Neuronal stem cell (in vitro differentiated cells): ENCODE results near the gene ZNF823.

ENCODE experiments used
- DNase-seq: peaks from one replicate; pipeline ENCODE4 v3.0.0-alpha.2; 2013; ENCODE audit warnings: low spot score
- H2AFZ ChIP-seq: one replicate; pipeline ENCODE4 v1.6.1; 2013; ENCODE audit warnings: mild to moderate bottlenecking, low read length, inconsistent platforms
- H2AK5ac ChIP-seq: 2 replicates; pipeline ENCODE4 v1.6.1; 2013; ENCODE audit warnings: low read depth, mild to moderate bottlenecking, inconsistent platforms, low read length, moderate library complexity, mixed read lengths
- H2BK120ac ChIP-seq: 2 replicates; pipeline ENCODE4 v1.6.1; 2013; ENCODE audit warnings: low read depth, mild to moderate bottlenecking, inconsistent platforms, low read length, moderate library complexity, mixed read lengths
- H2BK12ac ChIP-seq: one replicate; pipeline ENCODE4 v1.6.1; 2013; ENCODE audit warnings: low read length, inconsistent platforms
- H2BK15ac ChIP-seq: 2 replicates; pipeline ENCODE4 v1.6.1; 2013; ENCODE audit warnings: mild to moderate bottlenecking, low read length, inconsistent platforms, mixed read lengths
- H2BK5ac ChIP-seq: one replicate; pipeline ENCODE4 v1.6.1; 2013; ENCODE audit warnings: inconsistent platforms, mild to moderate bottlenecking, low read length, moderate library complexity
- H3K14ac ChIP-seq: one replicate; pipeline ENCODE4 v1.6.1; 2013; ENCODE audit warnings: low read length, inconsistent platforms
- H3K18ac ChIP-seq: 2 replicates; pipeline ENCODE4 v1.6.1; 2013; ENCODE audit warnings: low read length, inconsistent platforms
- H3K23ac ChIP-seq: 2 replicates; pipeline ENCODE4 v1.6.1; 2013; ENCODE audit warnings: low read depth, mild to moderate bottlenecking, mixed read lengths, low read length, inconsistent platforms; ENCODE audit not compliant: poor library complexity
- H3K27ac ChIP-seq: replicated peaks from 3 replicates; pipeline ENCODE4 v1.5.1; 2013; ENCODE audit warnings: low read length, inconsistent platforms
- H3K27me3 ChIP-seq, 3 experiments: 2 replicates each; pipeline ENCODE4 v1.6.1; 2013; ENCODE audit warnings: low read length in 3 of 3, mild to moderate bottlenecking in 2 of 3, inconsistent platforms in 1 of 3, low read depth in 1 of 3, mixed read lengths in 1 of 3, moderate library complexity in 1 of 3; ENCODE audit not compliant: control insufficient read depth in 3 of 3, insufficient read depth in 3 of 3
- H3K36me3 ChIP-seq, 2 donors: replicated peaks in 1 of 2; 2 replicates each; pipeline ENCODE4 v1.6.1; 2013; ENCODE audit warnings: low read length in 2 of 2; ENCODE audit not compliant: control insufficient read depth in 2 of 2, insufficient read depth in 2 of 2
- H3K4ac ChIP-seq: 2 replicates; pipeline ENCODE4 v1.6.1; 2013; ENCODE audit warnings: inconsistent platforms, mild to moderate bottlenecking, low read length, moderate library complexity
- H3K4me1 ChIP-seq, 2 donors: 1 replicate in 1 of 2; 2 replicates in 1 of 2; pipeline ENCODE4 v1.6.1; 2013; ENCODE audit warnings: low read length in 2 of 2, low read depth in 1 of 2; ENCODE audit not compliant: control insufficient read depth in 2 of 2, insufficient read depth in 1 of 2
- H3K4me2 ChIP-seq: one replicate; pipeline ENCODE4 v1.6.1; 2013; ENCODE audit warnings: mild to moderate bottlenecking, low read length, inconsistent platforms; ENCODE audit not compliant: insufficient read depth, poor library complexity, severe bottlenecking
- H3K4me3 ChIP-seq, 2 donors: 2 replicates each; pipeline ENCODE4 v1.5.1; 2013; ENCODE audit warnings: low read length in 2 of 2, mild to moderate bottlenecking in 2 of 2, inconsistent platforms in 1 of 2, moderate library complexity in 1 of 2
- H3K79me1 ChIP-seq: one replicate; pipeline ENCODE4 v1.6.1; 2013; ENCODE audit warnings: low read depth, mild to moderate bottlenecking, inconsistent platforms, low read length, moderate library complexity
- H3K9ac ChIP-seq: one replicate; pipeline ENCODE4 v1.6.1; 2013; ENCODE audit warnings: mild to moderate bottlenecking, low read depth, low read length, inconsistent platforms; ENCODE audit not compliant: poor library complexity
- H3K9me3 ChIP-seq, 2 donors: replicated peaks in 1 of 2; 2 replicates each; pipeline versions ENCODE3 to v1.6.1; 2013; ENCODE audit warnings: low read length in 2 of 2, mild to moderate bottlenecking in 2 of 2, inconsistent platforms in 1 of 2, low read depth in 1 of 2, mixed read lengths in 1 of 2, moderate library complexity in 1 of 2; ENCODE audit not compliant: control insufficient read depth in 2 of 2, insufficient read depth in 1 of 2
- H4K8ac ChIP-seq: one replicate; pipeline ENCODE4 v1.6.1; 2013; ENCODE audit warnings: low read depth, mild to moderate bottlenecking, inconsistent platforms, low read length, moderate library complexity
- H4K91ac ChIP-seq: one replicate; pipeline ENCODE4 v1.6.1; 2013; ENCODE audit warnings: low read length, low read depth, mild to moderate bottlenecking, inconsistent platforms; ENCODE audit not compliant: poor library complexity
- WGBS, 2 donors: extraction: QIAGEN DNeasy Blood & Tissue Kit; methylation state at CpG; one replicate each; pipeline ENCODE4 v1.1.7; 2013; ENCODE audit warnings: missing lambda C conversion rate in 2 of 2, mixed read lengths in 1 of 2; ENCODE audit not compliant: insufficient read length in 2 of 2, insufficient replicate concordance in 1 of 2; ENCODE audit errors: extremely low coverage in 2 of 2; 5-methylcytosine and 5-hydroxymethylcytosine counted together

The ZNF823 gene

GRCh38 chr19:11697284-11697855 lies 41.4 kb downstream of the ZNF823 start:
- Histone ChIP-seq H3K4ac (no peak overlapping the region), H2BK15ac (no peak overlapping the region), H3K4me1 (peaks cover 2 to 3% of the 10 kb centered on the region in 2 donors), H3K9ac (no peak overlapping the region), H3K4me2 (no peak overlapping the region), H4K8ac (no peak overlapping the region), H2BK5ac (no peak overlapping the region), H3K14ac (no peak overlapping the region), H3K79me1 (no peaks in the 10 kb centered on the region), H3K4me3 (no peak overlapping the region), H3K18ac (no peak overlapping the region), H2AFZ (no peak overlapping the region), H2AK5ac (no peak overlapping the region), H3K9me3 (peaks cover 0 to 9% of the 10 kb centered on the region in 2 donors), H4K91ac (no peak overlapping the region), H3K27me3 (no peaks in the 10 kb centered on the region), H3K23ac (no peak overlapping the region), H3K27ac (no peak overlapping the region), H3K36me3 (no peaks in the 10 kb centered on the region), H2BK12ac (no peak overlapping the region), H2BK120ac (no peak overlapping the region)
- no peak for DNase-seq
- WGBS, 2 donors, result no CpG with 5 or more reads among the region's 6 CpGs

GRCh38 chr19:11694533-11695439 lies 44.0 kb downstream of the ZNF823 start:
- Histone ChIP-seq H2BK12ac (no peak overlapping the region), H3K4ac (no peak overlapping the region), H3K4me1 (peaks cover 2 to 6% of the 10 kb centered on the region in 2 donors), H3K9me3 (peaks cover 0 to 24% of the 10 kb centered on the region in 2 donors), H3K14ac (peak overlapping the region; percentile 10), H4K91ac (no peak overlapping the region), H3K4me2 (peak overlapping the region; percentile 91), H4K8ac (no peak overlapping the region), H3K4me3 (peak overlapping the region; percentile 60 to 93), H3K18ac (peak overlapping the region; percentile 87), H3K79me1 (no peaks in the 10 kb centered on the region), H3K36me3 (peaks cover 0 to 2% of the 10 kb centered on the region in 2 donors), H3K27me3 (no peaks in the 10 kb centered on the region), H2AK5ac (no peak overlapping the region), H2BK15ac (peak overlapping the region; percentile 85), H2BK5ac (no peak overlapping the region), H2BK120ac (no peak overlapping the region), H3K27ac (peak overlapping the region; percentile 2), H2AFZ (peak overlapping the region; percentile 89), H3K23ac (no peak overlapping the region), H3K9ac (peak overlapping the region; percentile 85)
- WGBS, 2 donors, result no CpG with 5 or more reads among the region's 61 CpGs
- peak; percentile 93 for DNase-seq

- Histone ChIP-seq H3K4me2 (peak overlapping the region; percentile 91), H2BK12ac (no peak overlapping the region), H3K4me1 (peaks cover 2 to 6% of the 10 kb centered on the region in 2 donors), H4K91ac (no peak overlapping the region), H3K18ac (peak overlapping the region; percentile 87), H3K9ac (peak overlapping the region; percentile 85), H2AFZ (peak overlapping the region; percentile 89), H4K8ac (no peak overlapping the region), H3K4ac (no peak overlapping the region), H3K79me1 (no peaks in the 10 kb centered on the region), H2BK15ac (no peak overlapping the region), H3K27ac (no peak overlapping the region), H3K9me3 (peaks cover 0 to 31% of the 10 kb centered on the region in 2 donors), H2AK5ac (no peak overlapping the region), H3K14ac (no peak overlapping the region), H3K27me3 (no peaks in the 10 kb centered on the region), H3K36me3 (peaks cover 0 to 5% of the 10 kb centered on the region in 2 donors), H2BK5ac (no peak overlapping the region), H3K4me3 (peak overlapping the region; percentile 60 to 93), H3K23ac (no peak overlapping the region), H2BK120ac (no peak overlapping the region)
- DNase-seq, result no peak
- no CpG with 5 or more reads among the region's 16 CpGs for WGBS, 2 donors
These were observed 44.9 kb downstream of the ZNF823 start for GRCh38 chr19:11693505-11694499.
